Mesenchymal stem cell (in vitro differentiated cells and primary cell): Measurements from ENCODE around the gene OR6C2.

Experiments used
- DNase-seq: peaks from one replicate; pipeline ENCODE4 v3.0.0-alpha.2; 2013
- H2AFZ ChIP-seq: one replicate; pipeline ENCODE4 v1.6.1; 2013; ENCODE audit warnings: low read depth, mild to moderate bottlenecking, control low read depth, inconsistent platforms, low read length, moderate library complexity
- H2AK5ac ChIP-seq: 2 replicates; pipeline ENCODE4 v1.6.1; 2013; ENCODE audit warnings: low read length, moderate library complexity, mild to moderate bottlenecking, inconsistent platforms; ENCODE audit not compliant: severe bottlenecking
- H2BK120ac ChIP-seq: one replicate; pipeline ENCODE4 v1.6.1; 2013; ENCODE audit warnings: low read depth, mild to moderate bottlenecking, inconsistent platforms, low read length, moderate library complexity
- H2BK12ac ChIP-seq, 2 experiments: one replicate each; pipeline ENCODE4 v1.6.1; 2013; ENCODE audit warnings: inconsistent platforms in 2 of 2, low read length in 2 of 2, mild to moderate bottlenecking in 2 of 2, moderate library complexity in 2 of 2, control low read depth in 1 of 2
- H2BK15ac ChIP-seq: one replicate; pipeline ENCODE4 v1.6.1; 2013; ENCODE audit warnings: mild to moderate bottlenecking, low read depth, inconsistent platforms; ENCODE audit not compliant: poor library complexity, severe bottlenecking
- H2BK5ac ChIP-seq: 2 replicates; pipeline ENCODE4 v1.6.1; 2013; ENCODE audit warnings: low read depth, mild to moderate bottlenecking, low read length, control low read depth, inconsistent platforms; ENCODE audit not compliant: poor library complexity, severe bottlenecking
- H3K14ac ChIP-seq, 2 experiments: one replicate each; pipeline ENCODE4 v1.6.1; 2013; ENCODE audit warnings: inconsistent platforms in 2 of 2, low read length in 2 of 2, control low read depth in 1 of 2, mild to moderate bottlenecking in 1 of 2, moderate library complexity in 1 of 2
- H3K18ac ChIP-seq, 2 experiments: one replicate each; pipeline ENCODE4 v1.6.1; 2013; ENCODE audit warnings: inconsistent platforms in 2 of 2, low read length in 2 of 2, control low read depth in 1 of 2, low read depth in 1 of 2, mild to moderate bottlenecking in 1 of 2
- H3K23ac ChIP-seq, 2 experiments: one replicate each; pipeline ENCODE4 v1.6.1; 2013; ENCODE audit warnings: inconsistent platforms in 2 of 2, low read length in 2 of 2, mild to moderate bottlenecking in 2 of 2, moderate library complexity in 2 of 2, control low read depth in 1 of 2
- H3K27ac ChIP-seq: 2 replicates; pipeline ENCODE4 v1.5.1; 2013; ENCODE audit warnings: mild to moderate bottlenecking, moderate library complexity, low read length, control low read depth, inconsistent platforms; ENCODE audit not compliant: poor library complexity, severe bottlenecking
- H3K27me3 ChIP-seq, 2 experiments: 2 replicates each; pipeline versions ENCODE4 v1.6.1 to v1.7.0; 2013; ENCODE audit warnings: low read length in 2 of 2, mild to moderate bottlenecking in 2 of 2, moderate library complexity in 2 of 2, control low read depth in 1 of 2, inconsistent platforms in 1 of 2; ENCODE audit not compliant: control insufficient read depth in 1 of 2, insufficient read depth in 1 of 2
- H3K36me3 ChIP-seq, 2 experiments: 2 replicates each; pipeline versions ENCODE4 v1.6.1 to v1.7.0; 2013; ENCODE audit warnings: low read length in 2 of 2, control low read depth in 1 of 2, inconsistent platforms in 1 of 2, low read depth in 1 of 2, mild to moderate bottlenecking in 1 of 2; ENCODE audit not compliant: insufficient read depth in 2 of 2, control insufficient read depth in 1 of 2
- H3K4ac ChIP-seq, 2 experiments: one replicate each; pipeline ENCODE4 v1.6.1; 2013; ENCODE audit warnings: inconsistent platforms in 2 of 2, low read length in 2 of 2, mild to moderate bottlenecking in 2 of 2, moderate library complexity in 2 of 2, control low read depth in 1 of 2, low read depth in 1 of 2
- H3K4me1 ChIP-seq: 2 replicates; pipeline ENCODE4 v1.6.1; 2013; ENCODE audit warnings: low read depth, low read length, control low read depth; ENCODE audit not compliant: control insufficient read depth, insufficient read depth
- H3K4me2 ChIP-seq: 2 replicates; pipeline ENCODE4 v1.6.1; 2013; ENCODE audit warnings: low read length, mild to moderate bottlenecking, inconsistent platforms; ENCODE audit not compliant: poor library complexity, severe bottlenecking
- H3K4me3 ChIP-seq, 2 experiments: 2 replicates each; pipeline versions ENCODE4 v1.5.1 to v1.7.0; 2013; ENCODE audit warnings: low read length in 2 of 2, mild to moderate bottlenecking in 2 of 2, control low read depth in 1 of 2, low read depth in 1 of 2; ENCODE audit not compliant: insufficient read depth in 1 of 2
- H3K79me1 ChIP-seq: replicated peaks from 2 replicates; pipeline ENCODE4 v1.6.1; 2013; ENCODE audit warnings: mild to moderate bottlenecking, control low read depth, low read length, inconsistent platforms; ENCODE audit not compliant: poor library complexity, severe bottlenecking
- H3K9ac ChIP-seq: 2 replicates; pipeline ENCODE4 v1.7.0; 2013; ENCODE audit warnings: mild to moderate bottlenecking, low read length, moderate library complexity
- H3K9me3 ChIP-seq: 2 replicates; pipeline ENCODE4 v1.7.0; 2013; ENCODE audit warnings: mild to moderate bottlenecking, low read length; ENCODE audit not compliant: control insufficient read depth
- H4K8ac ChIP-seq: one replicate; pipeline ENCODE4 v1.6.1; 2013; ENCODE audit warnings: inconsistent platforms, mild to moderate bottlenecking, low read length, moderate library complexity
- H4K91ac ChIP-seq: one replicate; pipeline ENCODE4 v1.6.1; 2013; ENCODE audit warnings: mild to moderate bottlenecking, low read length, inconsistent platforms
- WGBS: methylation state at CpG from one replicate; pipeline ENCODE4 v1.1.7; 2013; ENCODE audit warnings: mixed read lengths; 5-methylcytosine and 5-hydroxymethylcytosine counted together

The OR6C2 gene

DNA sequence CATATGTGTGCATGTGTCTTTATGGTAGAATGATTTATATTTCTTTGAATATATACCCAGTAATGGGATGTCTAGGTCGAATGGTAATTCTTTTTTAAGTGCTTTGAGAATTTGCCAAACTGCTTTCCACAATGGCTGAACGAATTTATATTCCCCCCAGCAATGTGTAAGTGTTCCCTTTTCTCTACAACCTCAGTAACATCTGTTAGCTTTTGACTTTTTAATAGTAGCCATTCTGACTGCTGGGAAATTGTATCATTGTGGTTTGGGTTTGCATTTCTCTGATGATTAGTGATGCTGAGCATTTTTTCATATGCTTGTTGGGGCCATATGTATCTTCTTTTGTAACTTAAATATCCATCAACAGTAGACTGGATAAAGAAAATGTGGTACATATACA lies 57.7 kb downstream of the OR6C2 start:
- H2BK5ac ChIP-seq = no peak overlapping the region
- H3K27ac ChIP-seq = no peak overlapping the region
- no peak overlapping the region for H3K4me2 ChIP-seq
- WGBS = 50% methylated on average over 1 of the region's 2 CpGs
- no peak overlapping the region for H3K4me3 ChIP-seq
- H3K14ac ChIP-seq = no peak overlapping the region
- H3K18ac ChIP-seq = no peak overlapping the region
- no peak overlapping the region for H2BK15ac ChIP-seq
- DNase-seq = no peak
- H3K9ac ChIP-seq = no peak overlapping the region
- H2AFZ ChIP-seq = no peak overlapping the region
- H4K8ac ChIP-seq = no peak overlapping the region
- H2AK5ac ChIP-seq = no peak overlapping the region
- H3K23ac ChIP-seq = no peak overlapping the region
- no peaks in the 10 kb centered on the region for H3K79me1 ChIP-seq
- H3K4ac ChIP-seq = no peak overlapping the region
- H3K4me1 ChIP-seq = no peaks in the 10 kb centered on the region
- H3K9me3 ChIP-seq = no peaks in the 10 kb centered on the region
- H3K36me3 ChIP-seq = no peaks in the 10 kb centered on the region
- no peaks in the 10 kb centered on the region for H3K27me3 ChIP-seq
- H4K91ac ChIP-seq = no peak overlapping the region
- H2BK12ac ChIP-seq = no peak overlapping the region
- no peak overlapping the region for H2BK120ac ChIP-seq
